HEK293T (cell line): ENCODE data around the gene LRRK1.

ENCODE experiments used
- CTBP1 ChIP-seq: fragments of 450-650 bp; IDR thresholded peaks from 2 replicates; pipeline ENCODE4 v1.6.1; 2016; ENCODE audit warnings: borderline replicate concordance
- ELF4 ChIP-seq: fragments of 450-650 bp; IDR thresholded peaks from 2 replicates; pipeline ENCODE4 v1.6.1; 2017; ENCODE audit warnings: antibody characterized with exemption
- FOXA1 ChIP-seq: fragments of 450-650 bp; IDR thresholded peaks from 2 replicates; pipeline ENCODE4 v1.6.1; 2016; ENCODE audit warnings: mild to moderate bottlenecking
- FOXK2 ChIP-seq: fragments of 450-650 bp; IDR thresholded peaks from 2 replicates; pipeline ENCODE4 v1.6.1; 2016; ENCODE audit warnings: mild to moderate bottlenecking
- HDGF ChIP-seq: fragments of 450-650 bp; IDR thresholded peaks from 2 replicates; pipeline ENCODE4 v1.6.1; 2017; ENCODE audit warnings: antibody characterized with exemption, borderline replicate concordance
- L3MBTL2 ChIP-seq: fragments of 450-650 bp; conservative IDR thresholded peaks from 2 replicates; pipeline ENCODE4 v1.6.1; 2016; ENCODE audit warnings: mild to moderate bottlenecking
- NFRKB ChIP-seq: fragments of 450-650 bp; IDR thresholded peaks from 2 replicates; pipeline ENCODE4 v1.6.1; 2016; ENCODE audit warnings: mild to moderate bottlenecking, moderate library complexity
- TARDBP ChIP-seq: fragments of 450-650 bp; IDR thresholded peaks from 2 replicates; pipeline ENCODE4 v1.6.1; 2016
- TF ChIP-seq, protein P1 (sequence below): fragments of 450-650 bp; IDR thresholded peaks from 2 replicates; pipeline ENCODE4 v1.6.1; 2016

DNA sequence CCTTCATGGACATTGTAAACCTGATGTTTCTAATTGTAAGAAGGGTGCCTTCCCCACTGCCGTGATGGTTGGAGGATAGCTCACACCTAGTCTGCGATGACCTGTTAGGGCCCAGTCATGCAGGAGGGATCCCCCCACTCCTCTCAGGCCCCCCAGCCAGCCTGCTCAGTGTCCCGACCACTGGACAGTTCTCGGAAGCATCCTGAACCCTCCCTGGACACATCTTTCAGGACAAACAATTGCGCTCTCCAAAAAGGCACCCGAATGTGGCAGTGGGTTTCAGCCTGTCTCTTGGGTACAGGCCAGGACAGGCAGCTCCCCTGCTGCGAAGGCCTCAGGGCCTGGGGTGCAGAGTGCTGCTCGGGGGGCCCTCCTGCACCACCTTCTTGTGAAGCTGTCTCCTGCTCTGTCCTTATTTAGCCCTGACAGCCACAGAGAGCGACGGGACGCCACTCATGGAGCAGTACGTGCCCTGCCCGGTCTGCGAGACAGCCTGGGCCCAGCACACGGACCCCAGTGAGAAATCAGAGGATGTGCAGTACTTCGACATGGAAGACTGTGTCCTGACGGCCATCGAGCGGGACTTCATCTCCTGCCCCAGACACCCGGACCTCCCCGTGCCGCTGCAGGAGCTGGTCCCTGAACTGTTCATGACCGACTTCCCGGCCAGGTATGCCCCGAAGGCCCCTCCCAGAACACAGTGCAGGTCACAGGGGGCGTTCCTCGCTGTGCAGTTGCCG lies 132.3 kb downstream of the LRRK1 start:
- TF ChIP-seq HDGF, result no peak
- TF ChIP-seq L3MBTL2, result no peak
- TF ChIP-seq, protein P1, sequence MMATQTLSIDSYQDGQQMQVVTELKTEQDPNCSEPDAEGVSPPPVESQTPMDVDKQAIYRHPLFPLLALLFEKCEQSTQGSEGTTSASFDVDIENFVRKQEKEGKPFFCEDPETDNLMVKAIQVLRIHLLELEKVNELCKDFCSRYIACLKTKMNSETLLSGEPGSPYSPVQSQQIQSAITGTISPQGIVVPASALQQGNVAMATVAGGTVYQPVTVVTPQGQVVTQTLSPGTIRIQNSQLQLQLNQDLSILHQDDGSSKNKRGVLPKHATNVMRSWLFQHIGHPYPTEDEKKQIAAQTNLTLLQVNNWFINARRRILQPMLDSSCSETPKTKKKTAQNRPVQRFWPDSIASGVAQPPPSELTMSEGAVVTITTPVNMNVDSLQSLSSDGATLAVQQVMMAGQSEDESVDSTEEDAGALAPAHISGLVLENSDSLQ, result no peak
- no peak for TF ChIP-seq ELF4
- TF ChIP-seq NFRKB, result no peak
- no peak for TF ChIP-seq TARDBP
- TF ChIP-seq FOXK2, result no peak
- no peak for TF ChIP-seq FOXA1
- no peak for TF ChIP-seq CTBP1
